HG02884 (cell line): ENCODE measurements around the gene EMX1.

Experiments used
- ATAC-seq: cut with Tn5 transposase; IDR thresholded peaks from one replicate; pipeline ENCODE4 v1.9.1; 2021; ENCODE audit warnings: mild to moderate bottlenecking, moderate library complexity; ENCODE audit not compliant: unreplicated experiment

EMX1 gene

GRCh38 chr2:72974436-72974754, 57.1 kb downstream of the EMX1 start:
- ATAC-seq = no peak

GRCh38 chr2:72975017-72975416, 57.7 kb downstream of the EMX1 start:
- no peak for ATAC-seq

DNA sequence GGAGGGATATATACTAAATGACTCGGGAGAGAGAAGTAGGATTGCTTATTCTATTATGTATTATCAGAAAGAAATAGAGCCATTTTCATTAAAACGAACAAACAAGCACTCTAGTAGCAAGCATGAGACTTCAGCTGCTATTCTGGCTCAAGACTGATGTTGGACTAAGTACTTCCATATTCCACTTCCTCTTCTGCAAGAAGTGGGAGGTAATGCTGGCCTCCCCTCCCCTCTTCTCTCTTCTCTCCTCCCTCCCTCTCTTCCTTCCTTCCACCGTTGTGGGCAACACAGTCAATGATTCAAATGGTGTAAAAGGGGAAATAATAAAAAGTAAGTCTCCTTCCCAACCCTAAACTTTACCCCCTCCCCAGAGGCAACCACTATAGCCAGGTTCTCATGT, 62.6 kb downstream of the EMX1 start:
- no peak for ATAC-seq

DNA sequence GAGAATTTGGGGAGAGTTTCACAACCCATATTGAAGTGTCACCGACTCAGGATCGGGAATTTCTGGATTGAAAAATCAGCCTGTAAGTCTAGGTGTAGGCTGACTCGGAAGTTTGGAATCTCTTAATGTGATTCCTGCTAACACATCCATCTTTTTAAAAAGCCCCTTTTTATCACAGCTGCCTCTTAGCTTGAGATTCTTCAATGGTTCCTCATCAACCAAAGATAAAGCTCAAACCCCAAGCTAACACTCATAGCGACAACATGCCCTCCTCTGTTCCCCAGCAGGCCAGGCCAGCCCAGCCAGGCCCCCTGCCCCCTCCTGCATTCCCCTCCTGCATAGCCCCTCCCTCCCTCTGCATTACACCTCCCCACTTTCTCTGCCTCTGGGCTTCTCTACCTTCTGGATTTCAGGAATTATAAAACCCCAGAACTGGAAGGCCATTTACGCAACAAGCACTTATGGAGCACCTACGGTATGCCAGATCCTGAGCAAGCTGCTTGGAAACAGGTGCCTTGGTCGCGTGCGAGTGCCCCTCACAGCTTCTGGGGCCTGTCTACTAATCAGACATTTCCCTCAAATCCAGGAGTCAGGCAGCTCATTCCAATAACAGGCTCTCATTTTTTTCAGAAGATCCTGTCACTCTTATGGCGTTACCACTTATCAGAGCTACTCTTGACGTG, 63.4 kb downstream of the EMX1 start:
- no peak for ATAC-seq

DNA sequence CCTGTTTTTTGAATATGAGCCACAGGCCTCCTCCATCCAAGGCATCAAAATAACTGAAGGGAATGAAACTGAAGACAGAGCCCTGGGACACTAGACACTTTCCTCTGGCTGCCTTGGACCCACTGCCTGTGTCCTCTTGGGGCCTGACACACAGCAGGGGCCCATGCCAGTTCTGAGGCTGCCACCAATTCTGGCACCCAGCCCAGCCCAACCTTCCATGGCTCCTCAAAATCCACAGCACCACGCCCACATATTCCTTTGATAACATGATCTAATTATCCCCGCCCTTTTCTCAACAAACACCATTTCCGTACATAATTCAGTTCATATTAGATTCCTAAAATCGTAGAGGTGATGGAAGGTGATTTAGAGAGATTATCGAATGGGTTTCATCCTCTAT, 64.2 kb downstream of the EMX1 start:
- no peak for ATAC-seq

- ATAC-seq = no peak
Observed at GRCh38 chr2:72982219-72982618, 64.9 kb downstream of the EMX1 start.

- ATAC-seq = no peak
Observed at GRCh38 chr2:72982781-72983499, 65.6 kb downstream of the EMX1 start.

DNA sequence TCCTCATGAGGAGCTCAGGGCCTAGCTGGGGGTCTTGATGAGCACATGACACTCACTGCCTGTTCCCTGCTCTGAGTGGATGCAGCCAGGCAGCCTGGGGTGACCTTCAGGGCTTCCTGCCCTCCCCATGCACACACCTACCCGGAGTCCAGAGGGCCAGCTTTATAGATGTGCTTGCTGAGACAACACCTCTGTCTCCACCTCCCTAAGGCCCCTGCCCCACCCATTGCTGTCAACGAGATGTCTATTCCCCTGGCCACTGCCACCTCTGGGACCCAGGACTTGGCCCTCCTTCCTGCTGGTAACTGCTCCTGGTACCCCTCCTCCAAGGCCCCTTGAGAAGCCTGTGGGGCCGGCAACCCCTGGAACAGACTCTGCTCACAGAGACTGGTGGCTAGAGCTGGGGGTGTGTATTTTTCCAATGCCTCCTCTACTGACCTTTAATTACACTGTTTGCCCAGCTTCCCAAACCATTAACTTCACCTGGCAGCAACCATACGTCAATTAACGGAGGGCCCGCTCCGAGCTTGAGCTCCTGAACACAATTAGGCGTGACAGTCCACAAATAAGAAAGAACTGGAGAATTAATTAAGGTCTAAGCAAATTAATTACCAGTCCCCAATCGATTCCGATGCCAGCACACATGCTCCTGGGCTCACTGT, 66.3 kb downstream of the EMX1 start:
- no peak for ATAC-seq

- ATAC-seq = no peak
Observed at GRCh38 chr2:72984172-72984671, 66.9 kb downstream of the EMX1 start.
